ENCODE data around the gene LAMA3. TPM values are rescaled to one million over a fixed set of nuclear protein-coding genes. Genes with fewer than 3 reads are reported as not detected.

Gene LAMA3
- polyA plus RNA-seq, 1 experiment, result 0.32 TPM

GRCh38 chr18:23998820-23999219 lies 309.6 kb downstream of the LAMA3 start:
- ChIA-PET CTCF (no interaction called here), POLR2A (no interaction called here)
- TF ChIP-seq CTCF (IDR thresholded peaks at IDR 0.05; ENCODE audit: low read depth, low read length), result no peak
- no peak overlapping the region for H3K27ac ChIP-seq (ENCODE audit: low read depth, low read length)
- no peak overlapping the region for H3K4me3 ChIP-seq (ENCODE audit: low read depth, low read length)
- H3K9me3 ChIP-seq (ENCODE audit: control insufficient read depth, insufficient read depth, low read length), result no peaks in the 10 kb centered on the region; the same call in 1 of the 2 replicates
- no peaks in the 10 kb centered on the region for H3K27me3 ChIP-seq (ENCODE audit: control insufficient read depth, insufficient read depth, low read length)
- DNase-seq (ENCODE audit: low read depth, low spot score), result no peak

GRCh38 chr18:24000613-24001490 lies 311.6 kb downstream of the LAMA3 start:
- Histone ChIP-seq H3K9me3 (ENCODE audit: control insufficient read depth, insufficient read depth, low read length) (no peaks in the 10 kb centered on the region; the same call in 1 of the 2 replicates), H3K27me3 (ENCODE audit: control insufficient read depth, insufficient read depth, low read length) (no peaks in the 10 kb centered on the region), H3K27ac (ENCODE audit: low read depth, low read length) (no peak overlapping the region), H3K4me3 (ENCODE audit: low read depth, low read length) (no peak overlapping the region)
- DNase-seq (ENCODE audit: low read depth, low spot score), result no peak
- ChIA-PET CTCF (no interaction called here), POLR2A (no interaction called here)
- no peak for TF ChIP-seq CTCF (IDR thresholded peaks at IDR 0.05; ENCODE audit: low read depth, low read length)

GRCh38 chr18:24002479-24002878 lies 313.2 kb downstream of the LAMA3 start:
- 0 out of 2 replicates have a peak, but pooled peaks have one; percentile 4 for TF ChIP-seq CTCF (IDR thresholded peaks at IDR 0.05; ENCODE audit: low read depth, low read length)
- POLR2A ChIA-PET, result no interaction called here
- CTCF ChIA-PET, result no interaction called here

GRCh38 chr18:24003288-24003687 lies 314.0 kb downstream of the LAMA3 start:
- H3K9me3 ChIP-seq (ENCODE audit: control insufficient read depth, insufficient read depth, low read length), result no peaks in the 10 kb centered on the region; the same call in 1 of the 2 replicates
- H3K4me3 ChIP-seq (ENCODE audit: low read depth, low read length), result no peak overlapping the region
- no peak for DNase-seq (ENCODE audit: low read depth, low spot score)
- peaks cover 5% of the 10 kb centered on the region for H3K27me3 ChIP-seq (ENCODE audit: control insufficient read depth, insufficient read depth, low read length)
- H3K27ac ChIP-seq (ENCODE audit: low read depth, low read length), result no peak overlapping the region
- no peak for TF ChIP-seq CTCF (IDR thresholded peaks at IDR 0.05; ENCODE audit: low read depth, low read length)
- CTCF ChIA-PET, result no interaction called here
- POLR2A ChIA-PET, result no interaction called here

More at GRCh38 chr18:24002479-24002878, 313.2 kb downstream of the LAMA3 start:
- Histone ChIP-seq H3K27me3 (ENCODE audit: control insufficient read depth, insufficient read depth, low read length) (no peaks in the 10 kb centered on the region), H3K27ac (ENCODE audit: low read depth, low read length) (no peak overlapping the region), H3K4me3 (ENCODE audit: low read depth, low read length) (no peak overlapping the region), H3K9me3 (ENCODE audit: control insufficient read depth, insufficient read depth, low read length) (no peaks in the 10 kb centered on the region; the same call in 1 of the 2 replicates)
- DNase-seq (ENCODE audit: low read depth, low spot score), result no peak

GRCh38 chr18:24003903-24004640 lies 314.8 kb downstream of the LAMA3 start:
- Histone ChIP-seq H3K27me3 (ENCODE audit: control insufficient read depth, insufficient read depth, low read length) (peaks cover 10% of the 10 kb centered on the region), H3K27ac (ENCODE audit: low read depth, low read length) (peak overlapping the region; percentile 47), H3K4me3 (ENCODE audit: low read depth, low read length) (no peak overlapping the region), H3K9me3 (ENCODE audit: control insufficient read depth, insufficient read depth, low read length) (no peaks in the 10 kb centered on the region; the same call in 1 of the 2 replicates)
- CTCF ChIA-PET, result no interaction called here
- POLR2A ChIA-PET, result no interaction called here
- TF ChIP-seq CTCF (IDR thresholded peaks at IDR 0.05; ENCODE audit: low read depth, low read length), result no peak
- DNase-seq (ENCODE audit: low read depth, low spot score), result no peak

All from AG04450 (cell line).